ENCODE data around the gene UPK3B.
"Not testable (repeated sequence)": the region's sequence is repeated elsewhere in the genome, so short reads cannot be mapped to it uniquely, and the experiment has no call there.

UPK3B gene

GRCh38 chr7:76492139-76492538, 18.2 kb upstream of the UPK3B start:
- not testable (repeated sequence) for DNase-seq (ENCODE audit: low spot score)

- DNase-seq (ENCODE audit: low spot score): not testable (repeated sequence)
Observed at GRCh38 chr7:76495717-76496116, 14.6 kb upstream of the UPK3B start.

- DNase-seq (ENCODE audit: low spot score): not testable (repeated sequence)
Observed at GRCh38 chr7:76497918-76498582, 12.3 kb upstream of the UPK3B start.

GRCh38 chr7:76498583-76499200, 11.7 kb upstream of the UPK3B start:
- not testable (repeated sequence) for DNase-seq (ENCODE audit: low spot score)

GRCh38 chr7:76499201-76499923, 11.0 kb upstream of the UPK3B start:
- DNase-seq (ENCODE audit: low spot score): peak; percentile 5

GRCh38 chr7:76499924-76500241, 10.5 kb upstream of the UPK3B start:
- not testable (repeated sequence) for DNase-seq (ENCODE audit: low spot score)

GRCh38 chr7:76502224-76502623, 8.1 kb upstream of the UPK3B start:
- not testable (repeated sequence) for DNase-seq (ENCODE audit: low spot score)

- DNase-seq (ENCODE audit: low spot score): not testable (repeated sequence)
Observed at GRCh38 chr7:76502836-76503235, 7.5 kb upstream of the UPK3B start.

- DNase-seq (ENCODE audit: low spot score): not testable (repeated sequence)
Observed at GRCh38 chr7:76503244-76503643, 7.1 kb upstream of the UPK3B start.

- peak; percentile 24 for DNase-seq (ENCODE audit: low spot score)
Observed at GRCh38 chr7:76504351-76505167, 5.8 kb upstream of the UPK3B start.

GRCh38 chr7:76505168-76506080, 4.9 kb upstream of the UPK3B start:
- DNase-seq (ENCODE audit: low spot score): peak; percentile 34

GRCh38 chr7:76506081-76506440, 4.3 kb upstream of the UPK3B start:
- DNase-seq (ENCODE audit: low spot score): peak; percentile 24

GRCh38 chr7:76506643-76507042, 3.7 kb upstream of the UPK3B start:
- DNase-seq (ENCODE audit: low spot score): not testable (repeated sequence)

GRCh38 chr7:76507723-76508406, 2.5 kb upstream of the UPK3B start:
- DNase-seq (ENCODE audit: low spot score): no peak

GRCh38 chr7:76511200-76511910, 1.0 kb downstream of the UPK3B start:
- DNase-seq (ENCODE audit: low spot score): not testable (repeated sequence)

- DNase-seq (ENCODE audit: low spot score): not testable (repeated sequence)
Observed at GRCh38 chr7:76511911-76512885, 1.8 kb downstream of the UPK3B start.

GRCh38 chr7:76512941-76513816, 2.8 kb downstream of the UPK3B start:
- DNase-seq (ENCODE audit: low spot score): peak; percentile 35

Measured in D341Med (cell line).